Measurements from ENCODE around the gene TSPAN3.

The TSPAN3 gene

GRCh38 chr15:77096541-77096940 is 25.6 kb upstream of the TSPAN3 start:
- no peak for TF ChIP-seq ZFX (IDR thresholded peaks at IDR 0.05; ENCODE audit: borderline replicate concordance)
- H3K27ac ChIP-seq: no peak overlapping the region

- no peak for TF ChIP-seq CTCF (IDR thresholded peaks at IDR 0.05)
- TF ChIP-seq ZFX (IDR thresholded peaks at IDR 0.05; ENCODE audit: borderline replicate concordance): no peak
- H3K27ac ChIP-seq: no peak overlapping the region
These were observed 25.2 kb upstream of the TSPAN3 start for GRCh38 chr15:77096138-77096537.

GRCh38 chr15:77094397-77095030 is 23.6 kb upstream of the TSPAN3 start:
- TF ChIP-seq ZFX (IDR thresholded peaks at IDR 0.05; ENCODE audit: borderline replicate concordance) (no peak), CTCF (IDR thresholded peaks at IDR 0.05) (peak; percentile 28; the same call in 1 of the 2 replicates)
- H3K27ac ChIP-seq: no peak overlapping the region

- TF ChIP-seq ZFX (IDR thresholded peaks at IDR 0.05; ENCODE audit: borderline replicate concordance): no peak
- TF ChIP-seq CTCF (IDR thresholded peaks at IDR 0.05): no peak
- no peak overlapping the region for H3K27ac ChIP-seq
These were observed 22.5 kb upstream of the TSPAN3 start for GRCh38 chr15:77093436-77093835.

GRCh38 chr15:77091097-77091496 is 20.2 kb upstream of the TSPAN3 start:
- TF ChIP-seq CTCF (IDR thresholded peaks at IDR 0.05): no peak
- H3K27ac ChIP-seq: no peak overlapping the region

- TF ChIP-seq CTCF (IDR thresholded peaks at IDR 0.05) (no peak), ZFX (IDR thresholded peaks at IDR 0.05; ENCODE audit: borderline replicate concordance) (no peak)
- no peak overlapping the region for H3K27ac ChIP-seq
These were observed 16.3 kb upstream of the TSPAN3 start for GRCh38 chr15:77087213-77087612.

- TF ChIP-seq ZFX (IDR thresholded peaks at IDR 0.05; ENCODE audit: borderline replicate concordance): no peak
- TF ChIP-seq CTCF (IDR thresholded peaks at IDR 0.05): no peak
- no peak overlapping the region for H3K27ac ChIP-seq
These were observed 14.4 kb upstream of the TSPAN3 start for GRCh38 chr15:77085297-77085696.

- TF ChIP-seq CTCF (IDR thresholded peaks at IDR 0.05) (no peak), ZFX (IDR thresholded peaks at IDR 0.05; ENCODE audit: borderline replicate concordance) (no peak)
- peak overlapping the region; percentile 38 for H3K27ac ChIP-seq
These were observed 13.5 kb upstream of the TSPAN3 start for GRCh38 chr15:77084436-77084835.
